K562 (cell line): Measurements from ENCODE around the gene SEL1L. TPM values are rescaled to one million over a fixed set of nuclear protein-coding genes. Genes with fewer than 3 reads are reported as not detected.

ENCODE experiments used
- ATF1 ChIP-seq, 2 experiments: fragments of 450-650 bp in 1 of 2; IDR thresholded peaks; 2 replicates each; pipeline ENCODE4 v1.6.1; 2016; ENCODE audit warnings: missing compliant biosample characterization in 1 of 2, missing genetic modification characterization in 1 of 2
- CGGBP1 ChIP-seq: fragments of 250-450 bp; sonication (Bioruptor Pico); IDR thresholded peaks from 2 replicates; pipeline ENCODE4 v1.9.0; 2021; ENCODE audit warnings: mild to moderate bottlenecking
- ETS2 ChIP-seq: IDR thresholded peaks from 2 replicates; pipeline ENCODE4 v1.6.1; 2016; ENCODE audit warnings: borderline replicate concordance, missing genetic modification characterization, mild to moderate bottlenecking, moderate library complexity, missing compliant biosample characterization; ENCODE audit not compliant: poor library complexity, severe bottlenecking
- JUN ChIP-seq, 2 experiments: sonication (generic) in 1 of 2; formaldehyde crosslinking in 1 of 2; IDR thresholded peaks; 2 replicates each; pipeline versions ENCODE4 v1.6.1 to v1.8.0; 2012 to 2022; ENCODE audit warnings: borderline replicate concordance in 2 of 2, mild to moderate bottlenecking in 2 of 2, improper control_type of control experiment in 1 of 2, low read depth in 1 of 2, low read length in 1 of 2, missing genetic modification reagents in 1 of 2
- MITF ChIP-seq: IDR thresholded peaks from 2 replicates; pipeline ENCODE4 v1.6.1; 2014; ENCODE audit warnings: antibody characterized with exemption
- MTA1 ChIP-seq: fragments of 450-650 bp; IDR thresholded peaks from 2 replicates; pipeline ENCODE4 v1.6.1; 2017; ENCODE audit warnings: borderline replicate concordance
- MYC ChIP-seq, 2 experiments: fragments of 250-450 bp in 1 of 2; sonication (Bioruptor Pico) in 1 of 2; IDR thresholded peaks; 2 replicates each; pipeline versions ENCODE4 v1.5.1 to v1.6.1; 2012 to 2021; ENCODE audit warnings: low read depth in 2 of 2, borderline replicate concordance in 1 of 2, improper control_type of control experiment in 1 of 2, low read length in 1 of 2, mild to moderate bottlenecking in 1 of 2, moderate library complexity in 1 of 2
- RBM14 ChIP-seq: fragments of 200-400 bp; formaldehyde crosslinking; IDR thresholded peaks from 2 replicates; pipeline ENCODE4 v1.6.1; 2018; ENCODE audit warnings: low read depth, mild to moderate bottlenecking, low read length, moderate library complexity, borderline replicate concordance; ENCODE audit not compliant: insufficient read depth
- REST ChIP-seq, 2 experiments: fragments of 450-650 bp; formaldehyde crosslinking in 1 of 2; IDR thresholded peaks; 2 replicates each; pipeline versions ENCODE4 v1.4.0 to v1.6.1; 2014 to 2020; ENCODE audit warnings: mild to moderate bottlenecking in 2 of 2, borderline replicate concordance in 1 of 2, low read depth in 1 of 2
- SMARCB1 ChIP-seq: IDR thresholded peaks from 2 replicates; pipeline ENCODE4 v1.6.1; 2011; ENCODE audit warnings: improper control_type of control experiment, low read depth; ENCODE audit not compliant: insufficient read length
- SMARCE1 ChIP-seq: fragments of 450-650 bp; IDR thresholded peaks from 2 replicates; pipeline ENCODE4 v1.7.1; 2016; ENCODE audit warnings: mild to moderate bottlenecking
- polyA plus RNA-seq, 8 experiments: library from polyadenylated mRNA; depleted of rRNA in 4 of 8; stranded (reverse) in 5 of 8; unstranded in 3 of 8; fragments of >200 nt; fragmentation: Nextera tagmentation in 2 of 8; fragmentation: Illumina TruSeq in 1 of 8; extraction: Ambion mirVana in 2 of 8; extraction: Trizol in 1 of 8; gene quantifications; 2 replicates each; pipeline versions ENCODE4 v1.2.1 to v1.2.3, GENCODE V29; 2011 to 2014; ENCODE audit warnings: inconsistent platforms in 1 of 8, missing spikeins in 1 of 8
- total RNA-seq, 7 experiments: library from RNA; depleted of rRNA in 6 of 7; stranded (reverse); fragments of >200 nt in 6 of 7; fragmentation: Illumina TruSeq in 2 of 7; extraction: Trizol in 2 of 7; gene quantifications; 2 replicates each; pipeline versions ENCODE4 v1.2.1 to v1.2.3, GENCODE V29; 2011 to 2021; ENCODE audit warnings: low replicate concordance in 1 of 7
- TF ChIP-seq, protein P1 (sequence below): fragments of 450-650 bp; IDR thresholded peaks from 2 replicates; pipeline ENCODE4 v1.6.1; 2017; ENCODE audit warnings: antibody characterized with exemption, mild to moderate bottlenecking

The SEL1L gene
- total and polyA plus RNA-seq, 9 of the 15 experiments (the other 6 are each of a cell fraction or from before 2014, with no cell fraction given): 7.7 to 21.1 (median 13.6) TPM

DNA sequence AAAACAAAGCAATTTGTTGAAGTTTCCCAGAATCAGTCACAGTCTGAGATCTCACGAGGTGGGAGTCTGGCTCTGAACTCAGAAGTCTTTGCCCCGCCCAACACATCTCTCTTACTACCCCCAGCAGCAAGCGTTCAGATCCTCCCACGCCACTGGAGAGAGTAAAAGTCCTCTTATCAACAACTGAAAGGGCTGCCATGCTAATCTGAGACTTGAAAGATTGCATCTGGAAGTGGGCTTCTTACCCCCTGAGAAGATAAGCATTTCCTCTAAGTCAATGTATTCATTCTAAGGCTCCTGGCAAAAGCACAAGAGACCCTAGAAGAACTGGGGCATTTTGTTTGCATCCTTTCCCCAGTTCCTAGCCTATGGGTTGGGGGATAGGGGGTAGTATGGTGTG is 99.4 kb downstream of the SEL1L start (continued):
- TF ChIP-seq REST (IDR thresholded peaks at IDR 0.05; ENCODE audit: borderline replicate concordance): no peak
- TF ChIP-seq REST (CRISPR knock-in tag; IDR thresholded peaks at IDR 0.05; ENCODE audit: low read depth): no peak
- no peak for TF ChIP-seq ETS2
- TF ChIP-seq, protein P1, sequence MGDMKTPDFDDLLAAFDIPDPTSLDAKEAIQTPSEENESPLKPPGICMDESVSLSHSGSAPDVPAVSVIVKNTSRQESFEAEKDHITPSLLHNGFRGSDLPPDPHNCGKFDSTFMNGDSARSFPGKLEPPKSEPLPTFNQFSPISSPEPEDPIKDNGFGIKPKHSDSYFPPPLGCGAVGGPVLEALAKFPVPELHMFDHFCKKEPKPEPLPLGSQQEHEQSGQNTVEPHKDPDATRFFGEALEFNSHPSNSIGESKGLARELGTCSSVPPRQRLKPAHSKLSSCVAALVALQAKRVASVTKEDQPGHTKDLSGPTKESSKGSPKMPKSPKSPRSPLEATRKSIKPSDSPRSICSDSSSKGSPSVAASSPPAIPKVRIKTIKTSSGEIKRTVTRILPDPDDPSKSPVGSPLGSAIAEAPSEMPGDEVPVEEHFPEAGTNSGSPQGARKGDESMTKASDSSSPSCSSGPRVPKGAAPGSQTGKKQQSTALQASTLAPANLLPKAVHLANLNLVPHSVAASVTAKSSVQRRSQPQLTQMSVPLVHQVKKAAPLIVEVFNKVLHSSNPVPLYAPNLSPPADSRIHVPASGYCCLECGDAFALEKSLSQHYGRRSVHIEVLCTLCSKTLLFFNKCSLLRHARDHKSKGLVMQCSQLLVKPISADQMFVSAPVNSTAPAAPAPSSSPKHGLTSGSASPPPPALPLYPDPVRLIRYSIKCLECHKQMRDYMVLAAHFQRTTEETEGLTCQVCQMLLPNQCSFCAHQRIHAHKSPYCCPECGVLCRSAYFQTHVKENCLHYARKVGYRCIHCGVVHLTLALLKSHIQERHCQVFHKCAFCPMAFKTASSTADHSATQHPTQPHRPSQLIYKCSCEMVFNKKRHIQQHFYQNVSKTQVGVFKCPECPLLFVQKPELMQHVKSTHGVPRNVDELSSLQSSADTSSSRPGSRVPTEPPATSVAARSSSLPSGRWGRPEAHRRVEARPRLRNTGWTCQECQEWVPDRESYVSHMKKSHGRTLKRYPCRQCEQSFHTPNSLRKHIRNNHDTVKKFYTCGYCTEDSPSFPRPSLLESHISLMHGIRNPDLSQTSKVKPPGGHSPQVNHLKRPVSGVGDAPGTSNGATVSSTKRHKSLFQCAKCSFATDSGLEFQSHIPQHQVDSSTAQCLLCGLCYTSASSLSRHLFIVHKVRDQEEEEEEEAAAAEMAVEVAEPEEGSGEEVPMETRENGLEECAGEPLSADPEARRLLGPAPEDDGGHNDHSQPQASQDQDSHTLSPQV: peak; percentile 55
- TF ChIP-seq CGGBP1 (CRISPR knock-in tag): no peak
- TF ChIP-seq ATF1 (CRISPR knock-in tag; IDR thresholded peaks at IDR 0.05): no peak
- peak; percentile 47; the same call in 1 of the 2 replicates for TF ChIP-seq ATF1 (tag; IDR thresholded peaks at IDR 0.05)
- no peak; the same call in 1 of the 2 replicates for TF ChIP-seq MYC (IDR thresholded peaks at IDR 0.05; ENCODE audit: low read depth, low read length)
- no peak for TF ChIP-seq MYC (CRISPR knock-in tag; IDR thresholded peaks at IDR 0.05; ENCODE audit: borderline replicate concordance, low read depth)
- no peak for TF ChIP-seq JUN (IDR thresholded peaks at IDR 0.05; ENCODE audit: borderline replicate concordance, low read depth, low read length)
- no peak for TF ChIP-seq JUN (CRISPR knock-in tag; IDR thresholded peaks at IDR 0.05; ENCODE audit: borderline replicate concordance)
- peak; percentile 54 for TF ChIP-seq MTA1
- peak; percentile 88 for TF ChIP-seq SMARCE1
- TF ChIP-seq MITF: no peak
- no peak for TF ChIP-seq SMARCB1
- no peak for TF ChIP-seq RBM14
